Measurements from ENCODE around the gene TCHH. TPM values are rescaled to one million over a fixed set of nuclear protein-coding genes. Genes with fewer than 3 reads are reported as not detected.

Gene TCHH
- total and polyA plus RNA-seq, 10 of the 15 experiments (the other 5 are each of a cell fraction or from before 2014, with no cell fraction given), result not detected

- TF ChIP-seq ZBTB11 (CRISPR knock-in tag; IDR thresholded peaks at IDR 0.05) (no peak), SMC3 (IDR thresholded peaks at IDR 0.05; ENCODE audit: borderline replicate concordance, low read length) (no peak), YY1 (IDR thresholded peaks at IDR 0.05; ENCODE audit: low read depth, low read length) (no peak)
These were observed 33.7 kb upstream of the TCHH start (continued) for GRCh38 chr1:152148981-152149380.

- Histone ChIP-seq H3K79me2 (ENCODE audit: control insufficient read depth, insufficient read depth, low read length) (no peaks in the 10 kb centered on the region), H3K27ac (ENCODE audit: control insufficient read depth, insufficient read depth) (no peak overlapping the region), H3K9me3 (replicated peaks; ENCODE audit: control insufficient read depth, insufficient read depth, low read length) (peaks cover 6% of the 10 kb centered on the region; the same call in 2 of the 3 replicates), H4K20me1 (ENCODE audit: control insufficient read depth, insufficient read depth) (no peaks in the 10 kb centered on the region), H3K4me1 (ENCODE audit: control insufficient read depth, insufficient read depth, low read length) (peaks cover 4% of the 10 kb centered on the region; the same call in 1 of the 2 replicates), H3K9ac (ENCODE audit: control insufficient read depth, insufficient read depth, low read length) (no peak overlapping the region), H3K36me3 (ENCODE audit: control insufficient read depth in 2 of 2, insufficient read depth in 2 of 2, low read length in 1 of 2) (no peaks in the 10 kb centered on the region), H3K27me3 (replicated peaks in 1 of 2; ENCODE audit: control insufficient read depth in 2 of 2, insufficient read depth in 2 of 2, low read length in 1 of 2) (no peaks in the 10 kb centered on the region), H3K4me3 (no peak overlapping the region), H2AFZ (ENCODE audit: control insufficient read depth, low read depth, low read length) (no peak overlapping the region), H3K4me2 (ENCODE audit: control insufficient read depth, insufficient read depth) (no peak overlapping the region)
- ATAC-seq, result no peak
- no peak for DNase-seq (ENCODE audit: low read depth, low spot score)
- ChIA-PET SMC1A (ENCODE audit: uncharacterized antibody, unreplicated experiment) (no interaction called here), CTCF (no interaction called here), POLR2A (no interaction called here), RAD21 (ENCODE audit: unreplicated experiment) (no interaction called here)
- 0% methylated on average over 3 of the region's 3 CpGs for WGBS (ENCODE audit: insufficient coverage, insufficient replicate concordance, low lambda C conversion rate, missing lambda C conversion rate)
- no peak for FAIRE-seq
- BruUV-seq (replicated peaks), result no TSS peak
- in situ Hi-C loops (cut with MboI) (no loop called here), intact Hi-C loops (cut with micrococcal nuclease; ENCODE audit: unreplicated experiment) (no loop called here)
- no peak for TF ChIP-seq NR2C1 (IDR thresholded peaks at IDR 0.05)
These were observed 32.8 kb upstream of the TCHH start for GRCh38 chr1:152148051-152148450.
